PC-3 (cell line): ENCODE measurements around the gene DPPA5. TPM values are rescaled to one million over a fixed set of nuclear protein-coding genes. Genes with fewer than 3 reads are reported as not detected.
"Not testable (repeated sequence)": the region's sequence is repeated elsewhere in the genome, so short reads cannot be mapped to it uniquely, and the experiment has no call there.

Experiments
- ATAC-seq: fragments of 200-7000 bp; cut with Tn5 transposase; 2 replicates; pipeline ENCODE4 v1.9.1; 2020; ENCODE audit warnings: mild to moderate bottlenecking, moderate library complexity
- BruUV-seq: library from RNA; stranded (reverse); fragments of 400-500 nt; replicated peaks from 2 replicates; lab custom pipeline; 2021; lab: Mats Ljungman, UMichigan
- CTCF ChIA-PET: fragments of 300-600 bp; sonication (Branson Sonifier 250); formaldehyde crosslinking; loops from one replicate; lab custom pipeline; 2022; ENCODE audit warnings: antibody characterized with exemption; lab: Charles Lee
- POLR2A ChIA-PET: fragments of 300-600 bp; sonication (Branson Sonifier 250); formaldehyde crosslinking; loops from one replicate; lab custom pipeline; 2022; ENCODE audit warnings: antibody characterized with exemption; ENCODE audit not compliant: unreplicated experiment; lab: Charles Lee
- DNase-seq: peaks from one replicate; pipeline ENCODE4 v3.0.0-alpha.2; 2015
- H2AFZ ChIP-seq: fragments of 300-600 bp; sonication (generic); 2 replicates; pipeline ENCODE4 v1.6.0; 2016; ENCODE audit warnings: antibody characterized with exemption, low read length
- H3F3A ChIP-seq: fragments of 300-600 bp; sonication (generic); one replicate; pipeline ENCODE4 v1.6.0; 2017; ENCODE audit warnings: antibody characterized with exemption, low read length, control low read depth, mild to moderate bottlenecking; ENCODE audit not compliant: unreplicated experiment
- H3K27ac ChIP-seq: fragments of 300-600 bp; sonication (generic); 2 replicates; pipeline ENCODE4 v1.5.1; 2016; ENCODE audit warnings: mild to moderate bottlenecking, low read length
- H3K27me3 ChIP-seq: fragments of 300-600 bp; sonication (generic); 2 replicates; pipeline ENCODE4 v1.6.1; 2016; ENCODE audit warnings: low read length, mixed read lengths
- H3K36me3 ChIP-seq: fragments of 300-600 bp; sonication (generic); 2 replicates; pipeline ENCODE4 v1.6.1; 2016; ENCODE audit warnings: low read depth, mixed run types, low read length, mixed read lengths
- H3K4me1 ChIP-seq: fragments of 300-600 bp; sonication (generic); 2 replicates; pipeline ENCODE4 v1.5.1; 2016; ENCODE audit warnings: low read length; ENCODE audit not compliant: insufficient read depth
- H3K4me2 ChIP-seq: fragments of 300-600 bp; sonication (generic); 2 replicates; pipeline ENCODE4 v1.6.0; 2016; ENCODE audit warnings: low read length
- H3K4me3 ChIP-seq: fragments of 300-600 bp; sonication (generic); 2 replicates; pipeline ENCODE4 v1.5.1; 2016; ENCODE audit warnings: mild to moderate bottlenecking, low read length, mixed read lengths
- H3K79me2 ChIP-seq: fragments of 300-600 bp; sonication (generic); 2 replicates; pipeline ENCODE4 v1.6.1; 2017; ENCODE audit warnings: low read length, mixed read lengths
- H3K9ac ChIP-seq: fragments of 300-600 bp; sonication (generic); 2 replicates; pipeline ENCODE4 v1.6.0; 2016; ENCODE audit warnings: mild to moderate bottlenecking, low read length
- H3K9me2 ChIP-seq: fragments of 300-600 bp; sonication (generic); replicated peaks from 2 replicates; pipeline ENCODE4 v1.6.1; 2016; ENCODE audit warnings: mixed run types, low read length, mixed read lengths
- H3K9me3 ChIP-seq: fragments of 300-600 bp; sonication (generic); 2 replicates; pipeline ENCODE4 v1.6.1; 2016; ENCODE audit warnings: low read length, mixed read lengths
- H4K20me1 ChIP-seq: fragments of 300-600 bp; sonication (generic); 2 replicates; pipeline ENCODE4 v1.6.1; 2016; ENCODE audit warnings: low read length, mixed read lengths
- CTCF ChIP-seq: fragments of 300-600 bp; sonication (generic); conservative IDR thresholded peaks from 2 replicates; pipeline ENCODE4 v1.5.1; 2017; ENCODE audit warnings: antibody characterized with exemption, low read depth, mild to moderate bottlenecking, low read length
- EZH2 ChIP-seq: fragments of 300-600 bp; sonication (generic); IDR thresholded peaks from one replicate; pipeline ENCODE4 v1.6.1; 2017; ENCODE audit warnings: antibody characterized with exemption, mild to moderate bottlenecking, low read length; ENCODE audit not compliant: unreplicated experiment
- EZH2phosphoT487 ChIP-seq: fragments of 300-600 bp; sonication (generic); IDR thresholded peaks from 2 replicates; pipeline ENCODE4 v1.6.1; 2018; ENCODE audit warnings: mild to moderate bottlenecking, antibody characterized with exemption, low read length, borderline replicate concordance
- intact Hi-C: fragments of 100-400 bp; cut with micrococcal nuclease; formaldehyde crosslinking; loops from 2 replicates; pipeline ENCODE4 v1.9.0; 2023
- total RNA-seq: library from RNA; depleted of rRNA; stranded (reverse); fragments of >200 nt; gene quantifications from 2 replicates; pipeline ENCODE4 v1.2.3, GENCODE V29; 2014

The DPPA5 gene
- total RNA-seq, 1 experiment from 2014 or later, result not detected

- intact Hi-C loops, H3K27me3 ChIP-seq, H3K9me3 ChIP-seq, POLR2A ChIA-PET, H3K4me1 ChIP-seq, H3F3A ChIP-seq, DNase-seq, H3K9me2 ChIP-seq, H4K20me1 ChIP-seq, H3K27ac ChIP-seq, ATAC-seq, CTCF ChIA-PET, H3K36me3 ChIP-seq: not testable (repeated sequence)
- H2AFZ ChIP-seq, result peak overlapping the region; percentile 98
- BruUV-seq, result TSS peak; percentile 27
- H3K4me3 ChIP-seq, result peak overlapping the region; percentile 82
- peak overlapping the region; percentile 88 for H3K9ac ChIP-seq
- peaks cover 43% of the 10 kb centered on the region for H3K79me2 ChIP-seq
- peak overlapping the region; percentile 85 for H3K4me2 ChIP-seq
Measured at GRCh38 chr6:73310503-73310845, 43.6 kb downstream of the DPPA5 start.

DNA sequence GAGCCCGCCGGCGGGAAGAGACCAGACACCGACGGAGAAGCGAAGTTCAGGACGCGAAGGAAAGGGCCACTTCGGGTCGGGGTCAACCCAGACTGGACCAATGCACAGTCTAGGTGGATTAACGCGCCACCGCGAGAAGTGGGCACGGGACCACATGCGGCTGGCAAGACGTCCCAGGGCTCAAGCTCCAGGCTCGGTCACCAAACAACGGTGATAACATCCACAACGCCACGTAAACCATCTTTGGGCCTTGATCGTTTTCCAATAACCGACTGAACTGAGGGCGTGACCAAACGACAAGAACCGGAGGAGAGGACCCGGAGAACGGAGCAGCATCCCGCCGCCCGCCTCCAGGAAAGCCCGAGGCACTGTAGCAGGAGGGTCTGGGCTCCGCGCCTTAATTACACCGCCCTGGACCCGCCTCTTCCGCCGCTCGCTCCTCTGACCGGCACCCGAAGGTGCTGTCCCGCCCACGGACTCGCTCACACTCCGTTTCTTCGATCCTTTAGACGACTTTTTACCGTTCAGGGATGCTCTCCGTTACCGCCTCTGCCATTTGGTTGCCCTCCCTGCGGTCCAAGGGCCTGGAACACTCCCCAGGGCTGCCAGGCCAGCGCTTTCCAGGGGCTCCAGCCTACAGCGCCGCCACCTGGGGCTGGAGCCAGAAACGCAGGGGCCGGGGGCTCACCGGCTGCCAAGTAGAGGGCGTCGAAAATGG, 44.1 kb downstream of the DPPA5 start:
- H2AFZ ChIP-seq, result peak overlapping the region; percentile 98
- intact Hi-C loops, result no loop called here
- H3K27me3 ChIP-seq, result no peaks in the 10 kb centered on the region
- ChIA-PET POLR2A (no interaction called here), CTCF (interaction anchor here (1.1 to 1.2 kb wide), 2 partner anchors 19 to 24 kb away, joined by 3 to 6 read pairs; no protein-coding TSS in a partner anchor)
- TF ChIP-seq EZH2phosphoT487, result no peak
- no peak for TF ChIP-seq EZH2
- peak; percentile 71 for TF ChIP-seq CTCF
- no peaks in the 10 kb centered on the region for H3K9me3 ChIP-seq
- H3F3A ChIP-seq, result no peaks in the 10 kb centered on the region
- peaks cover 48% of the 10 kb centered on the region for H3K79me2 ChIP-seq
- peak overlapping the region; percentile 88 for H3K9ac ChIP-seq
- H3K4me2 ChIP-seq, result peak overlapping the region; percentile 85
- H4K20me1 ChIP-seq, result peaks cover 5% of the 10 kb centered on the region; the same call in 1 of the 2 replicates
- no peaks in the 10 kb centered on the region for H3K9me2 ChIP-seq
- no peaks in the 10 kb centered on the region for H3K36me3 ChIP-seq
- peak; percentile 59 for DNase-seq
- no TSS peak for BruUV-seq
- H3K4me1 ChIP-seq, result peaks cover 6% of the 10 kb centered on the region; the same call in 1 of the 2 replicates
- peak overlapping the region; percentile 66 for H3K27ac ChIP-seq
- peak overlapping the region; percentile 82 for H3K4me3 ChIP-seq
- ATAC-seq, result peak; percentile 83

DNA sequence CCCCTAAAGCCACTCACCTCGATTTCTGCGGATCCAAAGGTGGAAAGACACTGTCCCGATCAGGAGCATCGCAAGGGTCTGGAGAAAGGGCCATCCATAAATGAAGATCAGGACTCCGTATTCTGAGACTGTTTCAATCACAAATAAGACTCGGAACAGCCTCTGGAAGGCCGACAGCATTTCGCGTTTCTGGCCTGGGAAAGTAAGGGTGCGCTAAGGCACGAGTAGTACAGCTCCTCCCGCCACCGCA, 44.6 kb downstream of the DPPA5 start:
- no peak for ATAC-seq
- intact Hi-C loops, result no loop called here
- no peak for DNase-seq
- Histone ChIP-seq H3K79me2 (peaks cover 52% of the 10 kb centered on the region), H3K9ac (peak overlapping the region; percentile 88), H3K27me3 (no peaks in the 10 kb centered on the region), H3K4me3 (peak overlapping the region; percentile 82), H3K36me3 (no peaks in the 10 kb centered on the region), H3K9me3 (no peaks in the 10 kb centered on the region), H3F3A (no peaks in the 10 kb centered on the region), H4K20me1 (peaks cover 5% of the 10 kb centered on the region; the same call in 1 of the 2 replicates), H3K4me1 (peaks cover 6% of the 10 kb centered on the region; the same call in 1 of the 2 replicates), H3K4me2 (peak overlapping the region; percentile 85), H3K9me2 (no peaks in the 10 kb centered on the region), H3K27ac (peak overlapping the region; percentile 66), H2AFZ (peak overlapping the region; percentile 98)
- CTCF ChIA-PET, result interaction anchor here (1.1 to 1.2 kb wide), 2 partner anchors 19 to 24 kb away, joined by 3 to 6 read pairs; no protein-coding TSS in a partner anchor
- POLR2A ChIA-PET, result no interaction called here
- no peak for TF ChIP-seq EZH2
- TF ChIP-seq EZH2phosphoT487, result no peak
- TF ChIP-seq CTCF, result no peak
- TSS peak; percentile 75 for BruUV-seq
